ENCODE results near the gene CHST5.
"Not testable (repeated sequence)": the region's sequence is repeated elsewhere in the genome, so short reads cannot be mapped to it uniquely, and the experiment has no call there.

Gene CHST5

GRCh38 chr16:75548456-75548855, 12.5 kb upstream of the CHST5 start:
- not testable (repeated sequence) for H3K36me3 ChIP-seq (ENCODE audit: control insufficient read depth, insufficient read depth, low read length, severe bottlenecking); H3K27me3 ChIP-seq (replicated peaks; ENCODE audit: control insufficient read depth, insufficient read depth, low read length); DNase-seq (ENCODE audit: low read depth); H3K9me3 ChIP-seq (ENCODE audit: control insufficient read depth, low read length); H3K4me3 ChIP-seq (ENCODE audit: low read length); H3K4me1 ChIP-seq (ENCODE audit: control insufficient read depth, insufficient read depth, low read length); H3K9ac ChIP-seq (ENCODE audit: low read length)

GRCh38 chr16:75546293-75546692, 10.4 kb upstream of the CHST5 start:
- DNase-seq (ENCODE audit: low read depth), result no peak
- H3K36me3 ChIP-seq (ENCODE audit: control insufficient read depth, insufficient read depth, low read length, severe bottlenecking), result no peaks in the 10 kb centered on the region
- no peak overlapping the region for H3K4me3 ChIP-seq (ENCODE audit: low read length)
- H3K27me3 ChIP-seq (replicated peaks; ENCODE audit: control insufficient read depth, insufficient read depth, low read length), result no peaks in the 10 kb centered on the region
- H3K9ac ChIP-seq (ENCODE audit: low read length), result no peak overlapping the region
- H3K4me1 ChIP-seq (ENCODE audit: control insufficient read depth, insufficient read depth, low read length), result no peaks in the 10 kb centered on the region
- no peaks in the 10 kb centered on the region for H3K9me3 ChIP-seq (ENCODE audit: control insufficient read depth, low read length)

GRCh38 chr16:75545879-75546278, 10.0 kb upstream of the CHST5 start:
- not testable (repeated sequence) for H3K36me3 ChIP-seq (ENCODE audit: control insufficient read depth, insufficient read depth, low read length, severe bottlenecking); H3K9me3 ChIP-seq (ENCODE audit: control insufficient read depth, low read length); H3K4me3 ChIP-seq (ENCODE audit: low read length); H3K4me1 ChIP-seq (ENCODE audit: control insufficient read depth, insufficient read depth, low read length); H3K9ac ChIP-seq (ENCODE audit: low read length); H3K27me3 ChIP-seq (replicated peaks; ENCODE audit: control insufficient read depth, insufficient read depth, low read length); DNase-seq (ENCODE audit: low read depth)

GRCh38 chr16:75542462-75542861, 6.6 kb upstream of the CHST5 start:
- not testable (repeated sequence) for H3K4me1 ChIP-seq (ENCODE audit: control insufficient read depth, insufficient read depth, low read length); H3K4me3 ChIP-seq (ENCODE audit: low read length); H3K9ac ChIP-seq (ENCODE audit: low read length); H3K9me3 ChIP-seq (ENCODE audit: control insufficient read depth, low read length); H3K36me3 ChIP-seq (ENCODE audit: control insufficient read depth, insufficient read depth, low read length, severe bottlenecking); DNase-seq (ENCODE audit: low read depth); H3K27me3 ChIP-seq (replicated peaks; ENCODE audit: control insufficient read depth, insufficient read depth, low read length)

GRCh38 chr16:75541236-75541635, 5.3 kb upstream of the CHST5 start:
- Histone ChIP-seq H3K36me3 (ENCODE audit: control insufficient read depth, insufficient read depth, low read length, severe bottlenecking) (no peaks in the 10 kb centered on the region), H3K27me3 (replicated peaks; ENCODE audit: control insufficient read depth, insufficient read depth, low read length) (no peaks in the 10 kb centered on the region), H3K9me3 (ENCODE audit: control insufficient read depth, low read length) (no peaks in the 10 kb centered on the region), H3K4me3 (ENCODE audit: low read length) (no peak overlapping the region), H3K4me1 (ENCODE audit: control insufficient read depth, insufficient read depth, low read length) (no peaks in the 10 kb centered on the region), H3K9ac (ENCODE audit: low read length) (no peak overlapping the region)
- no peak for DNase-seq (ENCODE audit: low read depth)

- not testable (repeated sequence) for DNase-seq (ENCODE audit: low read depth); H3K4me3 ChIP-seq (ENCODE audit: low read length); H3K4me1 ChIP-seq (ENCODE audit: control insufficient read depth, insufficient read depth, low read length); H3K27me3 ChIP-seq (replicated peaks; ENCODE audit: control insufficient read depth, insufficient read depth, low read length); H3K36me3 ChIP-seq (ENCODE audit: control insufficient read depth, insufficient read depth, low read length, severe bottlenecking); H3K9me3 ChIP-seq (ENCODE audit: control insufficient read depth, low read length); H3K9ac ChIP-seq (ENCODE audit: low read length)
These were observed 3.1 kb upstream of the CHST5 start for GRCh38 chr16:75538882-75539565.

- DNase-seq (ENCODE audit: low read depth), result no peak
These were observed 1.9 kb upstream of the CHST5 start for GRCh38 chr16:75537776-75538175.

GRCh38 chr16:75535211-75535843, 581 bp downstream of the CHST5 start:
- no peaks in the 10 kb centered on the region for H3K4me1 ChIP-seq (ENCODE audit: control insufficient read depth, insufficient read depth, low read length)
- no peaks in the 10 kb centered on the region for H3K36me3 ChIP-seq (ENCODE audit: control insufficient read depth, insufficient read depth, low read length, severe bottlenecking)
- no peak overlapping the region for H3K9ac ChIP-seq (ENCODE audit: low read length)
- no peak overlapping the region for H3K4me3 ChIP-seq (ENCODE audit: low read length)
- no peak for DNase-seq (ENCODE audit: low read depth)
- peaks cover 11% of the 10 kb centered on the region for H3K27me3 ChIP-seq (replicated peaks; ENCODE audit: control insufficient read depth, insufficient read depth, low read length)
- no peaks in the 10 kb centered on the region for H3K9me3 ChIP-seq (ENCODE audit: control insufficient read depth, low read length)

More at GRCh38 chr16:75537776-75538175, 1.9 kb upstream of the CHST5 start:
- Histone ChIP-seq H3K4me1 (ENCODE audit: control insufficient read depth, insufficient read depth, low read length) (no peaks in the 10 kb centered on the region), H3K9ac (ENCODE audit: low read length) (no peak overlapping the region), H3K36me3 (ENCODE audit: control insufficient read depth, insufficient read depth, low read length, severe bottlenecking) (no peaks in the 10 kb centered on the region), H3K4me3 (ENCODE audit: low read length) (no peak overlapping the region), H3K27me3 (replicated peaks; ENCODE audit: control insufficient read depth, insufficient read depth, low read length) (no peaks in the 10 kb centered on the region), H3K9me3 (ENCODE audit: control insufficient read depth, low read length) (no peaks in the 10 kb centered on the region)

- H3K4me3 ChIP-seq (ENCODE audit: low read length), result no peak overlapping the region
- H3K36me3 ChIP-seq (ENCODE audit: control insufficient read depth, insufficient read depth, low read length, severe bottlenecking), result no peaks in the 10 kb centered on the region
- H3K27me3 ChIP-seq (replicated peaks; ENCODE audit: control insufficient read depth, insufficient read depth, low read length), result peaks cover 11% of the 10 kb centered on the region
- H3K4me1 ChIP-seq (ENCODE audit: control insufficient read depth, insufficient read depth, low read length), result no peaks in the 10 kb centered on the region
- no peaks in the 10 kb centered on the region for H3K9me3 ChIP-seq (ENCODE audit: control insufficient read depth, low read length)
- H3K9ac ChIP-seq (ENCODE audit: low read length), result no peak overlapping the region
- DNase-seq (ENCODE audit: low read depth), result no peak
These were observed 1.2 kb downstream of the CHST5 start for GRCh38 chr16:75534560-75535205.

GRCh38 chr16:75532791-75533190, 3.1 kb downstream of the CHST5 start:
- no peaks in the 10 kb centered on the region for H3K9me3 ChIP-seq (ENCODE audit: control insufficient read depth, low read length)
- DNase-seq (ENCODE audit: low read depth), result no peak
- peaks cover 11% of the 10 kb centered on the region for H3K27me3 ChIP-seq (replicated peaks; ENCODE audit: control insufficient read depth, insufficient read depth, low read length)
- H3K4me1 ChIP-seq (ENCODE audit: control insufficient read depth, insufficient read depth, low read length), result no peaks in the 10 kb centered on the region
- H3K4me3 ChIP-seq (ENCODE audit: low read length), result no peak overlapping the region
- H3K9ac ChIP-seq (ENCODE audit: low read length), result no peak overlapping the region
- H3K36me3 ChIP-seq (ENCODE audit: control insufficient read depth, insufficient read depth, low read length, severe bottlenecking), result no peaks in the 10 kb centered on the region

GRCh38 chr16:75532142-75532765, 3.7 kb downstream of the CHST5 start:
- no peak for DNase-seq (ENCODE audit: low read depth)
- no peak overlapping the region for H3K4me3 ChIP-seq (ENCODE audit: low read length)

More at GRCh38 chr16:75532142-75532765, 3.7 kb downstream of the CHST5 start:
- Histone ChIP-seq H3K9me3 (ENCODE audit: control insufficient read depth, low read length) (no peaks in the 10 kb centered on the region), H3K4me1 (ENCODE audit: control insufficient read depth, insufficient read depth, low read length) (no peaks in the 10 kb centered on the region), H3K36me3 (ENCODE audit: control insufficient read depth, insufficient read depth, low read length, severe bottlenecking) (no peaks in the 10 kb centered on the region), H3K27me3 (replicated peaks; ENCODE audit: control insufficient read depth, insufficient read depth, low read length) (peaks cover 11% of the 10 kb centered on the region), H3K9ac (ENCODE audit: low read length) (no peak overlapping the region)
